AG09319 (cell line): Measurements from ENCODE around the gene APPL2.

Experiments used
- DNase-seq: peaks from one replicate; pipeline ENCODE4 v3.0.0-alpha.2; 2010; ENCODE audit warnings: low read depth; ENCODE audit errors: extremely low read depth
- TF ChIP-seq, protein P1 (sequence below): IDR thresholded peaks from 2 replicates; pipeline ENCODE4 v1.5.1; 2011; ENCODE audit warnings: low read depth, mild to moderate bottlenecking, inconsistent platforms, low read length, moderate library complexity

APPL2 gene

DNA sequence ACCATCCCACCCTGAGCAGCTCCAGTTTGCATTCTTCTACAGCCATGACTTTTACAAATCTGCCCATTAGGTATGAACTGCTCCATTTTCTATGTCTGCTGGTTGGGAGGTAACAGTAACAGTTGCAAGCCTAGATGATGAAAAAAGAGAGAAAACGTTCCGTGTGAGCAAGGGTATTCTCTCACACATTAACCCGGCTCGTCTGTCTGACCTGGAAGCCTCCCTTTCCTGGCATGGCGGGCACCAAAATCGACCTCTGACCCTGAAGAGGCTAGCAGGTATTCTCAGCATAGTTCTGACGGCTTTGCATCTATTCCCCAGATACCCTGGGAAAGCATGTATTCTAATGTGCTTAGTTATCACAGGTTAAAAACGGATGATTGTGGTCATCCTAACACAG, 31.8 kb downstream of the APPL2 start:
- TF ChIP-seq, protein P1, sequence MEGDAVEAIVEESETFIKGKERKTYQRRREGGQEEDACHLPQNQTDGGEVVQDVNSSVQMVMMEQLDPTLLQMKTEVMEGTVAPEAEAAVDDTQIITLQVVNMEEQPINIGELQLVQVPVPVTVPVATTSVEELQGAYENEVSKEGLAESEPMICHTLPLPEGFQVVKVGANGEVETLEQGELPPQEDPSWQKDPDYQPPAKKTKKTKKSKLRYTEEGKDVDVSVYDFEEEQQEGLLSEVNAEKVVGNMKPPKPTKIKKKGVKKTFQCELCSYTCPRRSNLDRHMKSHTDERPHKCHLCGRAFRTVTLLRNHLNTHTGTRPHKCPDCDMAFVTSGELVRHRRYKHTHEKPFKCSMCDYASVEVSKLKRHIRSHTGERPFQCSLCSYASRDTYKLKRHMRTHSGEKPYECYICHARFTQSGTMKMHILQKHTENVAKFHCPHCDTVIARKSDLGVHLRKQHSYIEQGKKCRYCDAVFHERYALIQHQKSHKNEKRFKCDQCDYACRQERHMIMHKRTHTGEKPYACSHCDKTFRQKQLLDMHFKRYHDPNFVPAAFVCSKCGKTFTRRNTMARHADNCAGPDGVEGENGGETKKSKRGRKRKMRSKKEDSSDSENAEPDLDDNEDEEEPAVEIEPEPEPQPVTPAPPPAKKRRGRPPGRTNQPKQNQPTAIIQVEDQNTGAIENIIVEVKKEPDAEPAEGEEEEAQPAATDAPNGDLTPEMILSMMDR: no peak
- DNase-seq: no peak

DNA sequence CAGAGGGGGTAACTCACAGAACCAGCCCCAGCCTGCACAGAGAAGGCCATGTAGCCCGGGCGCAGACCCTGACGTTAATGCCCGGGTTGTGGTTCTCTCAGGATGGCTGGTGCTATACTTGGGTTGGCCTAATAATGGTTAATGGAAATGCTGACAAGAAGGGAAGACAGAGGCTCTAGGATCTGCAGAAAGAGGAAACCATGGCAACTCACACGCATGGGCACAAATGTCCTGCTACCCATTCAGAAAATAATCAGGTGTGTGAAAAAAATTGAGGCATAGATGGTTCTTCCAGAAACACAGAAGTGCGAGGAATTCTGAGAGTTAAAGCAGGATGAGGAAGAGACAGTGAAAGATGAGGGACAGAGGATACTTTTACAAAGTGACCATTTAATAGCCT, 33.8 kb downstream of the APPL2 start:
- TF ChIP-seq, protein P1: no peak
- no peak for DNase-seq

DNA sequence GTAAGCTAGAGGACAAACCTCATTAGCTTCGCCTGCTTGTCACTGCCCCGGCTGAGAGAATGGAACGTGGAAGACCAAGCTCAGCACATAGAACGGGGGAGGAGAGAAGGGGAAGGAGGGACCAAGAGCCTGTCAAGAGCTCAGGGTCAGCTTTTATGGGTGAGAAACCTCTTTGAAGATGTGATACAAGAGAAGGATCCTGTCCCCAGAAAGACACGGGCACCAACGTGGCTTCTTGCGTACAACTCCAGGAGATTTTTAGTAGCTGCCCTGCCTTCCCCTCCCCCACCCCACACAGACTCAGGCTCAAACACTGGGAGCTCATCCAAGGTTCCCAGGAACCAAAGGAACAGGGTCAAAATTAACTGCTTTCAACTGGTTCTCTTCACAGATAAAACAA, 34.7 kb downstream of the APPL2 start:
- no peak for DNase-seq
- TF ChIP-seq, protein P1: no peak

DNA sequence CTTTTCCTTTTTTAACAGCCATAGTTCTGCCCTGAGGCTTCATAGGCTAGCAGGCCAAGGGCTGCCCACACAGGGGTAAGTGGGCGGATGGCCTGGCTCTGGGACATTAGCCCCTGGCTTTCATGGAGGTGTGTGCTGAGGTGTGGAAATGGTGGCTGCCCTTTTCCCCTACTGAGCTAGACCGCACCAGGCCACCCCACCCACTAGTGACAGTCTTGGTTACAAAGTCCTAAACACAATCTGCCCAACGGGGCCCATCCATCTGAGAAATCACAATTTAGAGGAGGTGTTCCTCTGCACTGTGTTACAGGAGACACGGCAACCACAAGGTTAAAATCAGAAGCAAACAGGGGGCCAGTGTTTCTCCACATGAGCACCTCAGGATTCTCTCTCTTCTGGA, 35.6 kb downstream of the APPL2 start:
- no peak for DNase-seq
- TF ChIP-seq, protein P1: no peak

DNA sequence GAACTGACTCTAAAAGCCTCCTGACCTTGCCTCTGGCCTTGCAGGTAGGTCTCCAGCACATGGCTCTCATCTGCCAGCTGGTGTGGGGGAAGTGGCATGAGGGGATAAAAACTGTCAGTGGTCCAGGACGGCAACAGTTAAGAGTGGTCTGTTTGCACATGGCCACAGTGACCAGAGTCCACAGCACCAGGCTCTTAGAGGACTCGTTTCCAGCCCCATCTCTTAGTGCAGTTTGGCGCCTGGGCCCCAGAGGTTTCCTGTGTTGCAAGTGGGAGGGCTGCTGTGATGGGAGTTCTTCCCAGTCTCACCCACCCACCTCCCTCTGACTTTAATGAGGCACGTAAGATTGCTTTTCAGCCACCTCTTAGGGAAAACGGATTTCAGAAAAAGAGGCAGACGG, 37.0 kb downstream of the APPL2 start:
- TF ChIP-seq, protein P1: no peak
- DNase-seq: no peak

DNA sequence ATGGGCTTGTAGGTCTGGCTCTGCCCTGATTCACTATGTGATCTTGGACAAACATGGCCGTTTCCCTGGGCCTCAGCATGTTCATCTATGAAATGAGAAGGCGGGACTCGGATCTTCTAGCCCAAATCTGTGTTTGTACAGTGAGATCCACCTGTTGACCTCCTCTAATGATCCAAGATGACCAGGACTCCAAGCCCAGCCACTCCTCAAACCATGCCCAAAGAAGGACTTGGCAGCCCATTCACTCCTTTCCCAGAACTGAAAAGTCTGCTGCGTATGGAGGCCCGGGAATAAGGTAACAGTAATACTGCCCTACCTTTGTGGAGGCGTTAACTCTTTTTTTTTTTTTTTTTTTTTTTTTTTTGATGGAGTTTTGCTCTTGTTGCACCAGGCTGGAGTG, 39.9 kb downstream of the APPL2 start:
- TF ChIP-seq, protein P1: no peak
- DNase-seq: no peak

DNA sequence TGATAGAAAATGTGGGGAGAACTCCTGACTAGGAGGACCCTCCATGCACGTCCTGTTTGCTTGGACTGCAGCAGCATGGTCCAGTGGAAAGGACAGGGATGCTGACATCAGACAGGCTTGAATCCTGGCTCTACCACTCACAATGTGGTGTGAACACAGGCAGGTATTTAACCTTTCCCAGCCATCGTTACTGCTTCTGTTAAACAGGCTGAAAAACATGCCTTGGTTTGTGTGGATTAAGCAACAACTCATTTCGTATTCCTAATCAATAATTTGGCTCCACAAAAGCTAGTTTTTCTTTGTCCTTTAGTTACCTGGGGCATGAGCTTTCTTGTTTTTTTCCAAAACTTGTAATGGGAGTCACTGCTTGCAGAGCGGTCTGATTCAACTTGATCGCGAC, 41.0 kb downstream of the APPL2 start:
- TF ChIP-seq, protein P1: no peak
- DNase-seq: no peak
